COLO668 (cell line): ENCODE data around the gene RHOF.
"Not testable (repeated sequence)": the region's sequence is repeated elsewhere in the genome, so short reads cannot be mapped to it uniquely, and the experiment has no call there.

ENCODE experiments used
- DNase-seq: peaks from one replicate; lab custom pipeline; 2025; ENCODE audit not compliant: unreplicated experiment; lab: John Stamatoyannopoulos, UW

The RHOF gene

DNA sequence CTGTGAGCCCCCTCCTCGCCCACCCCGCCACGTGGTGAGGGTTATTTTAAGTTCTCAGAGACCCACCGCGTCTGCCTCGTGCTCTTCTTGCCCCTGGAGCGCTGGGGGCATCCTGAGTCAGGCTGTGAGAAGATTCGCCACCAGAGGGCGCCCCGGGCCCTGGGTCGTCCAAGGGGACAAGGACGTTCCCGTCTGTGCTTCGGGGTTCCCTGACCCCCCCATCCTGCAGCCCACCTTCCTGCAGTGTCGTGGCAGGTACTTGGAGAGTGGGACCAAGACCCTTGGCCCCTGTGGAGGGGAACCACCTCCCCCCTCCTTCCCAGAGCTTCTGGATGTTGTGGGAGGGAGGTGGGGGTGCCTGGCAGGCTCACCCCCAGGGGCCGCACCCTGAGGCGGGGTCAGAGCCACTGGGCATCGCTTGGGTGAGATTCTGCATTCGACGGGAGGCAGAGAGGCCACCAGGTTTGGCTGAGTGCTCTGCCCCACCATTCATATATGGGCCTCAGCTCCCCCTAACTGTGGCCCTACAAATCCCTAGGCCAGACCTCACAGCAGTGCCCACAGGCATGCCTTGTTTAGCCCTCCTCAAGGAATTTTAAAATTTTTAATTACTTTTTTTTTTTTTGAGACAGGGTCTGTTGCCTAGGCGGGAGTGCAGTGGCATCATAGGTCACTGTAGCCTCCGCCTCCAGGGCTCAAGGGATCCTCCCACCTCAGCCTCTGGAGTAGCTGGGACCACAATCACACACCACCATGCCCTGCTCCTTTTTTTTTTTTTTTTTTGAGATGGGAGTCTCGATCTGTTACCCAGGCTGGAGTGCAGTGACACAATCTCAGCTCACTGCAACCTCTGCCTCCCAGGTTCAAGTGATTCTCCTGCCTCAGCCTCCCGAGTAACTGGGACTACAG lies 17.0 kb downstream of the RHOF start:
- DNase-seq = peak; percentile 84

DNA sequence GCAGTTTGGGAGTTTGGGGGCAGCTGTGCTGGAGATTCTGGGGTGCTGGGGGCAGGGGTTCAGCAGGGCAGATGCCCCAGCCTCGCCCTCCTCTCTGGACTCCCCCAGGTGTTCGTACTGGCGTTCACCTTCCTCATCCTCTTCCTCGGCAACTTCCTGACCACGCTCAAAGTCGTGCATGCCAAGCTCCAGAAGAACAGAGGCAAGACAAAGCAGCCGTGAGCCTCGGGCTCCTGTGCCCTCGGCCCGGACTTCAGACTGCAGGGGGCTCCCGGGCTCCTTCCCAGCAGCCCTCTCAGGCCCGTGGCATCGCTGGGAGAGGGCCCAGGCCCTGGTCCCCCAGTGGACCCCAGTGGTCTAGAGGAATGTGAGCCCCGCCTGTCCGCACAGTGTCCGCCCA lies 18.0 kb downstream of the RHOF start:
- DNase-seq = no peak

- no peak for DNase-seq
Measured at GRCh38 chr12:121774968-121775474, 18.5 kb downstream of the RHOF start.

GRCh38 chr12:121773011-121773777 lies 20.3 kb downstream of the RHOF start:
- DNase-seq = peak; percentile 77

DNA sequence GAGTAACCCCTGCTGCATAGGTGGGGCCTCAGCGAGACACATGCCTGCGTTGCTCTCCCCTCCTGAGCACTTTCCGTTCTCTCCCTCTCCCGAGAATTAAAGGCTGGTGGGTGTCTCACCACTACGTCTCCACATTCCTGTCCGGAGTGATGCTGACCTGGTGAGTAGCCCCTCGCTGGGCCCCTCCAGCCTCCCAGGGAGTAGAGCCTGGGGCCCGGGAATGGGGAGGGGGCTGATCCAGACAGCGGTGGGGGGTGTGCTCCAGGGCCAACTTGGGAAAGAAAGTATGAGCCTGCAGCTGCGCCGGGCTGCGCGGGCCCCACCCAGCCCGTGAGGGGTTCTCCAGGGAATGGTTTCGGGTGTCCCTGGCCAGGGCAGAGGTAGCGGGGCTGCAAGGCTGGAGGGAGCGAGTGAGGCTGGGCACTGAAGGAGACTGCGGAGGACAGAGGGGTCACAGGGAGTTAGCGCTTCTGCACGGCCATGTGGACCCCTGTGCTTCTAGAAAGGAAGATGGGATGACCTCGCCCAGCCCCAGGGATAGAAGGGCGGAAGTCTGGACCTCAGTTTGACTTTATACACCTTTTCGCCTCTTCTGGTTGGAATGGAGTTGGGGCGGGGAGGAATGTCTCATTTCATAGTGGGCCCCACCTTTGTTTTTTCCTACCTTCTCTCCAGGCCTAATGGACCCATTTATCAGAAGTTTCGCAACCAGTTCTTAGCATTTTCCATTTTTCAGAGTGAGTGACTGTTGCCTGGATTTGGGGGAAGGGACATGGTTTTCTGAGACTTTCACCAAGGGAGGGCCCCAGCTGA lies 22.5 kb downstream of the RHOF start:
- DNase-seq = no peak

GRCh38 chr12:121770388-121770787 lies 23.1 kb downstream of the RHOF start:
- DNase-seq = no peak

GRCh38 chr12:121769831-121770301 lies 23.6 kb downstream of the RHOF start:
- no peak for DNase-seq

DNA sequence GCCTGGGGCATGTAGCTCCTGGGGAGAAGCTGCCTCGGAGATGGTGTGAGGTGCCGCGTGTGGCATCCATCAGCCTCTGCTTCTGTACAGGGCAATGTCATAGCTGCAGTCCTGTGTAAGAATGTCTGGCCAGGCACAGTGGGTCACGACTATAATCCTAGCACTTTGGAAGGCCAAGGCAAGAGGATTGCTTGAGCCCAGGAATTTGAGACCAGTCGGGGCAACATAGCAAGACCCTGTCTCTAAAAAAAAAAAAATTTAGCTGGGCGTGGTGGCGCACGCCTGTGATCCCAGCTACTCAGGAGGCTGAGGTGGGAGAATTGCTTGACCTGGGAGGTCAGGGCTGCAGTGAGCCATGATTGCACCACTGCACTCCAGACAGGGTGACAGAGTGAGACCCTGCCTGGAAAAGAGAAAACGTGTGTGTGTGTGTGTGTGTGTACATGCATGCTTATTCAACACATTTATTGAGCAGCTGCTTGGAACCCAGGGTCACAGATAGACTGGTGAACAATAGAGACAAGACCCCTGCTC lies 24.1 kb downstream of the RHOF start:
- no peak for DNase-seq

GRCh38 chr12:121767525-121768016 lies 25.9 kb downstream of the RHOF start:
- no peak for DNase-seq

- DNase-seq = no peak
Measured at GRCh38 chr12:121766290-121767039, 27.0 kb downstream of the RHOF start.

DNA sequence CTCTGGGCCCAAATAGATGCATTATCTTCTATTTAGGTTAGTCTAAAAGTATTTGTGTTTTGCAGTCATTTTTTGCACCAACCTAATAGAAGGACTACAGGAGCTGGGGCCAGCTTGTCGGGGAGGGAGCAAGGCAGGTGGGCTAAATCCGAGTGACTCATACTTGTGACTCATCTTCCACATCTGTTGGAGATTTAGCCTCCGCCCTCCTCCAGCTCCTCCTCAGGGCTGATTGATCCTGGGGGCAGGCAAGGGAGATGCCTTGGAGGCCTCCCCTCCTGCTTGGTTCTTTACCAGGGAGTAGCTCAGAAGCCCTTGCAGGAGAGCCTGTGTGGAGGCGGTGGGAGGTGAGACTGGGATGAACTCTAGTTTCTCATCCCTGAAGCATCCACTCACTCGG lies 27.9 kb downstream of the RHOF start:
- no peak for DNase-seq

DNA sequence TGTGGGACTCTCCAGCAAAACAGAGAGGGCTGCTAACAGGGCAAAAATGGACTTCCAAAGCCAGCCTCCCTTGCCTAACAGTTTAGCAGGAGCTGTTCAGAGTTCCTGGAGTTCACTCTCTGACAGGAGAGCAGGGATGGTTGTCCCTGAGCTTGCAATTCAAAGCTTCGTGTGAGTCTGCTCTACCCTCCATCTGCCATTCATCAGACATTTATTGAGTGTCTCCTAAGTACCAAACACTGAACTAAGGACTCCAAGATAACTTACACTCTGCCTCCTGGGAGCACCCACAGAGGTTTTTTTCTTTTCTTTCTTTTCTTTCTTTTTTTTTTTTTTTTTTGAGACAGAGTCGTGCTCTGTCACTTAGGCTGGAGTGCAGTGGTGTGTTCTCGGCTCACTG lies 28.7 kb downstream of the RHOF start:
- no peak for DNase-seq

- no peak for DNase-seq
Measured at GRCh38 chr12:121762269-121762668, 31.2 kb downstream of the RHOF start.

GRCh38 chr12:121758536-121758935 lies 35.0 kb downstream of the RHOF start:
- DNase-seq = not testable (repeated sequence)

DNA sequence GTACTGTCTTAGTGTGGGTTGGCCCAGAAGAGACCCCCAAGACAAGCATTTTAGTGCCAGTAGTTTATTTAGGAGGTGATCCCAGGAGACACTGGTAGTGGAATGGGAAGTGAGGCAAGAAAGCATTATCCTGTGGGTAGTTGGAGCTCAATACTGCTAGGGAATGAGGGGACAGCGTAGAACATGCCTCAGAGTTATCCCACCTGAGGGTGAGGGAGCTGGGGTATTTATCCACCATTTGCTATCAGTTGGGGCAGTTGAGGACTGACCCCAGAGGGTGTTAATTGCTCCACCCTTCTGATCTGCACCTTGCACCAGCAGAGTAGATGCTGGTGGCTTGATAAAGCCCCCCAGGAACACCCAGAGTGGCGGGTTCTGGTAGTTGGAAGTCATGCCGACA lies 37.9 kb downstream of the RHOF start:
- DNase-seq = no peak

DNA sequence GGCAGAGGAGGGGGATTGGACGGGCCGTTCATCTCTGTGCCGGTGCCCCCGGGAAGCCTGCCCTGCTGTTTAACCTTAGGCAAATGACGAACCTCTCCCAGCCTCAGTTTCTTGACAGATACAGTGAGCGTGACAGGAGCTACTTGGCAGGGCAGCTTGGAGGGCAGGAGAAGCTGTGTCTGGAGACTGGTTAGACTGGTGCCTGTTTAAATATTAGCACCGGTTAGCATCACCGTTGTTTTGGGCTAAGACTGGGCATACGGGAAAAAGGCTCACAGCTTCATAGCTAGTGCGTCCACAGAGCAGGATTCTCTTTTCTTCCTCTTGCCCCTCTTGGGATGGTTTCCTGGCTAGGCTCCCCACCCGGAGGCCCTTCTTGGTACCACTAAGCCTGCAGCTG lies 38.7 kb downstream of the RHOF start:
- no peak for DNase-seq

GRCh38 chr12:121753844-121754264 lies 39.6 kb downstream of the RHOF start:
- DNase-seq = no peak

DNA sequence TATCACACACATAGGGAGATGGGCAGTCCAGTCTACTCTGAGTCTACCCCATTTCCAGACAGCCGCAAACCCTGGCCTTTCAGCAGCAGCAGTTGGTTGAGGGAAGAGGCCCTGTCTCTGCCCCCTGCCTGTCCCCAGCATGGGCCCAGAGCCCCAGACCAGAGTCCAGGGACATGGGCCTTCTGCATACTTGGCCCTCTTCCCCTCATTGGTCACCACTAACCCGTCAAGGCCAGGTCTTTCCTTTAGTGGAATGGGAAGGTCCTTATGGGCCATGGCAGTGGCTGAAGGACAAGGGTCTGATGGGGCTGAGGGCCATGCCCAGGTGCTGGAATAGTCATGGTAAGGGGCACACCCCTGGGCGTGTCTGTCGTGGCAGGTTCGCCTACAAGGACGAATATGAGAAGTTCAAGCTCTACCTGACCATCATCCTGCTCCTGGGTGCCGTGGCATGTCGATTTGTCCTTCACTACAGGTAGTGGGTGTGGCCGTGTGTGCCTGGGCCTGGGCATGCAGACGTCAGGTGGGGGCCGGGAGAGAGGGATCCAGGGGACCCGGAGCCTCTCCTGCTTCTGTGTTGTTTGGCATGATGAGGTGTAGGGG lies 41.6 kb downstream of the RHOF start:
- no peak for DNase-seq

DNA sequence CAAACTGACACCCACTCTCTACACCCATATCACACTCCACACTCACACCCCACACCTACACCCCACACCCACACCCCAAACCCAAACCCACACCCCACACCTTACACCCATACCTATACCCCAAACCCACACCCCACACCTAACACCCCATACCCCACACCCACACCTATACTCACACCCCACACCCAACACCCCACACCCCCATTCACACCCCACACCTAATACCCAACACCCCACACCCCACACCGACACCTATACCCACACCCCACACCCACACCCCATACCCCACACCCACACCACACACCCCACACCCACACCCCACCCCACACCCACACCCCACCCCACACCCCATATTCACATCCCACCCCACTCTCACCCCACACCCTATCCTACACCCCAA lies 42.5 kb downstream of the RHOF start:
- DNase-seq = no peak
